ENCODE results near the gene SEMA3C.

- TF ChIP-seq, protein P1, sequence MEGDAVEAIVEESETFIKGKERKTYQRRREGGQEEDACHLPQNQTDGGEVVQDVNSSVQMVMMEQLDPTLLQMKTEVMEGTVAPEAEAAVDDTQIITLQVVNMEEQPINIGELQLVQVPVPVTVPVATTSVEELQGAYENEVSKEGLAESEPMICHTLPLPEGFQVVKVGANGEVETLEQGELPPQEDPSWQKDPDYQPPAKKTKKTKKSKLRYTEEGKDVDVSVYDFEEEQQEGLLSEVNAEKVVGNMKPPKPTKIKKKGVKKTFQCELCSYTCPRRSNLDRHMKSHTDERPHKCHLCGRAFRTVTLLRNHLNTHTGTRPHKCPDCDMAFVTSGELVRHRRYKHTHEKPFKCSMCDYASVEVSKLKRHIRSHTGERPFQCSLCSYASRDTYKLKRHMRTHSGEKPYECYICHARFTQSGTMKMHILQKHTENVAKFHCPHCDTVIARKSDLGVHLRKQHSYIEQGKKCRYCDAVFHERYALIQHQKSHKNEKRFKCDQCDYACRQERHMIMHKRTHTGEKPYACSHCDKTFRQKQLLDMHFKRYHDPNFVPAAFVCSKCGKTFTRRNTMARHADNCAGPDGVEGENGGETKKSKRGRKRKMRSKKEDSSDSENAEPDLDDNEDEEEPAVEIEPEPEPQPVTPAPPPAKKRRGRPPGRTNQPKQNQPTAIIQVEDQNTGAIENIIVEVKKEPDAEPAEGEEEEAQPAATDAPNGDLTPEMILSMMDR (IDR thresholded peaks at IDR 0.05), result no peak
- no peak for TF ChIP-seq POLR2A (IDR thresholded peaks at IDR 0.05)
Observed at GRCh38 chr7:80773787-80774508, 144.9 kb downstream of the SEMA3C start.
